Activated T-cell treated with anti-CD3 and anti-CD28 coated beads, Interleukin-2, amount 50 U/mL, for 24 hours (primary cell): ENCODE measurements around the gene NME1.

ENCODE experiments used
- DNase-seq: peaks from one replicate; pipeline ENCODE4 v3.0.0-alpha.2; 2020
- H3K27ac Mint-ChIP-seq: 2 replicates; pipeline ENCODE4 v1.8.0; 2020; ENCODE audit warnings: mild to moderate bottlenecking, mixed read lengths
- H3K27me3 Mint-ChIP-seq: 2 replicates; pipeline ENCODE4 v1.8.0; 2020; ENCODE audit warnings: mixed read lengths
- H3K36me3 Mint-ChIP-seq: 2 replicates; pipeline ENCODE4 v1.8.0; 2020; ENCODE audit warnings: low read depth, mixed read lengths
- H3K4me1 Mint-ChIP-seq: 2 replicates; pipeline ENCODE4 v1.8.0; 2020; ENCODE audit warnings: low read depth, mixed read lengths
- H3K4me3 Mint-ChIP-seq: 2 replicates; pipeline ENCODE4 v1.8.0; 2020; ENCODE audit warnings: mild to moderate bottlenecking, moderate library complexity, mixed read lengths
- H3K9me3 Mint-ChIP-seq: 2 replicates; pipeline ENCODE4 v1.8.0; 2020; ENCODE audit warnings: mixed read lengths

NME1 gene

GRCh38 chr17:51200295-51200694 lies 46.9 kb downstream of the NME1 start:
- H3K36me3 Mint-ChIP-seq = peaks cover 74% of the 10 kb centered on the region
- no peak overlapping the region for H3K4me3 Mint-ChIP-seq
- H3K4me1 Mint-ChIP-seq = no peaks in the 10 kb centered on the region
- no peak overlapping the region for H3K27ac Mint-ChIP-seq
- H3K27me3 Mint-ChIP-seq = no peaks in the 10 kb centered on the region
- no peak for DNase-seq
- no peaks in the 10 kb centered on the region for H3K9me3 Mint-ChIP-seq

GRCh38 chr17:51200846-51201245 lies 47.5 kb downstream of the NME1 start:
- H3K9me3 Mint-ChIP-seq = no peaks in the 10 kb centered on the region
- peaks cover 75% of the 10 kb centered on the region for H3K36me3 Mint-ChIP-seq
- no peaks in the 10 kb centered on the region for H3K4me1 Mint-ChIP-seq
- H3K27me3 Mint-ChIP-seq = no peaks in the 10 kb centered on the region
- no peak overlapping the region for H3K4me3 Mint-ChIP-seq
- DNase-seq = no peak
- peak overlapping the region; percentile 17 for H3K27ac Mint-ChIP-seq

- no peak overlapping the region for H3K27ac Mint-ChIP-seq
- H3K36me3 Mint-ChIP-seq = peaks cover 78% of the 10 kb centered on the region
These were observed 50.5 kb downstream of the NME1 start for GRCh38 chr17:51203838-51204237.

More at GRCh38 chr17:51203838-51204237, 50.5 kb downstream of the NME1 start:
- Mint-ChIP-seq H3K4me3 (no peak overlapping the region), H3K27me3 (no peaks in the 10 kb centered on the region), H3K4me1 (no peaks in the 10 kb centered on the region), H3K9me3 (no peaks in the 10 kb centered on the region)
- no peak for DNase-seq
